ENCODE measurements around the gene PSORS1C2. TPM values are rescaled to one million over a fixed set of nuclear protein-coding genes. Genes with fewer than 3 reads are reported as not detected.
A peak's percentile ranks its signal among the peaks of the same experiment; 100 is the strongest.
"Not testable (repeated sequence)": the region's sequence is repeated elsewhere in the genome, so short reads cannot be mapped to it uniquely, and the experiment has no call there.

Gene PSORS1C2
- total RNA-seq, 2 experiments from 2014 or later: not detected

DNA sequence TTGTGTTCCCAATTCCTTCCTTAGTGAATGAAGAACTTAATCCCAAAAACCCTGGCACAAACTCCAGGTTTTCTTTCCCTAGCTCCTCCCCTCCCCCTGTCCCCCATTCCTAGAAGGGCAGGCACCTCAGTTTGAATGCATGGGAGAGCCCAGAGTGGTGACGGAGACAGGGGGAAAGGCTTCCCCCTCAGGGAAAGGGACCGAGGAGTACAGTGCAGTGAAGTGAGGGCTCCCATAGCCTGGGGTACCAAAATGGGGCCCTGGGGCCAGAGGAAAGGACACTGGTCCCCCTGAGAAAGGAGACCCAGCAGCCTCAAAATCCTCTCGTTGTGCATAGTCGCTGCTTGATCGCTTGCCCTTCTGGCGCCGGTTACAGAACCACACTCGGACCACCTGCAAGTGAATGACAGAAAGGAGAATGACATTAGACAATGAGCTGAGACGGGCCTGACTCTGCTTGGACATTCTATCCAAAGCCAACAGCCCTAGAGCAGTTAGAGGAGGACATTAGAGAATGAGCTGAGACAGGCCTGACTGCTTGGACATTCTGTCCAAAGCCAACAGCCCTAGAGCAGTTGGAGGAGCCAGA is 25.7 kb upstream of the PSORS1C2 start:
- H4K20me1 ChIP-seq (ENCODE audit: insufficient read depth, low read length); DNase-seq (ENCODE audit: low spot score); CTCF ChIA-PET (ENCODE audit: unreplicated experiment); intact Hi-C loops (cut with micrococcal nuclease; ENCODE audit: unreplicated experiment); H3K79me2 ChIP-seq (ENCODE audit: insufficient read depth, low read depth, low read length); H3K9me2 ChIP-seq (ENCODE audit: insufficient read depth, low read length); H3K9me3 ChIP-seq (ENCODE audit: low read length); BruUV-seq (replicated peaks); H2AFZ ChIP-seq (ENCODE audit: low read length): not testable (repeated sequence)
- POLR2A ChIA-PET: interaction anchor here (1.6 kb wide), 1 partner anchor 26 kb away, joined by 3 read pairs; the partner anchor contains the start of gene PSORS1C2
- peaks cover 45% of the 10 kb centered on the region for H3K36me3 ChIP-seq (ENCODE audit: insufficient read depth, low read length)
- H3K4me2 ChIP-seq (ENCODE audit: low read length): peak overlapping the region; percentile 78
- peaks cover 37% of the 10 kb centered on the region for H3K4me1 ChIP-seq (ENCODE audit: insufficient read depth, low read length, poor library complexity, severe bottlenecking)
- H3K4me3 ChIP-seq (ENCODE audit: low read depth, low read length, poor library complexity, severe bottlenecking): peak overlapping the region; percentile 14
- H3K27ac ChIP-seq (ENCODE audit: low read depth, low read length, poor library complexity, severe bottlenecking): peak overlapping the region; percentile 42

DNA sequence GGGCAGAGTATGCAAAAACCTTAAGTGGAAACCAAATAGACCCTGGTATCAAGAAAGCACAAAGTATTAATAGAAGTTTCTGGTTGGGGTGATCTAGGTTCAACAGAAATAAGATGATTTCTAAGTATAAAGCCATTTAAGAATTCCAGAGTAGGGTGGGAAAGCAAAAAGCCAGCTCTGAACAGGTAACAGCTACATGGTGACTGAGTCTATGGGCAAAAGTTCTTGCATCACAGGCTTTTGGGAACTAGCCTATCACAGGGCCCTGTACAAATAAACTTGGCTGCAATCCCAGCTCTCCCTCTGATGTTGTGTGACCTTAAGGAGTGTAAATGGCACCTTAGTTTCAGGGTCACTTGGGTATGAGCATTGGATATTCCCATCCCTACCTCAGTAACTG is 25.1 kb upstream of the PSORS1C2 start:
- Histone ChIP-seq H4K20me1 (ENCODE audit: insufficient read depth, low read length) (no peaks in the 10 kb centered on the region; the same call in 1 of the 2 replicates), H3K9me2 (ENCODE audit: insufficient read depth, low read length) (no peaks in the 10 kb centered on the region), H3K36me3 (ENCODE audit: insufficient read depth, low read length) (peaks cover 47% of the 10 kb centered on the region), H3K4me1 (ENCODE audit: insufficient read depth, low read length, poor library complexity, severe bottlenecking) (peaks cover 39% of the 10 kb centered on the region), H3K79me2 (ENCODE audit: insufficient read depth, low read depth, low read length) (peaks cover 13% of the 10 kb centered on the region; the same call in 1 of the 2 replicates), H3K27ac (ENCODE audit: low read depth, low read length, poor library complexity, severe bottlenecking) (no peak overlapping the region), H3K9me3 (ENCODE audit: low read length) (no peaks in the 10 kb centered on the region), H3K4me2 (ENCODE audit: low read length) (peak overlapping the region; percentile 36), H2AFZ (ENCODE audit: low read length) (no peak overlapping the region), H3K4me3 (ENCODE audit: low read depth, low read length, poor library complexity, severe bottlenecking) (no peak overlapping the region)
- ChIA-PET CTCF (ENCODE audit: unreplicated experiment) (no interaction called here), POLR2A (interaction anchor here (1.6 kb wide), 1 partner anchor 25 kb away, joined by 3 read pairs; the partner anchor contains the start of gene PSORS1C2)
- TF ChIP-seq EZH2phosphoT487 (IDR thresholded peaks at IDR 0.05; ENCODE audit: borderline replicate concordance, low read depth, low read length): no peak
- TF ChIP-seq, protein P1, sequence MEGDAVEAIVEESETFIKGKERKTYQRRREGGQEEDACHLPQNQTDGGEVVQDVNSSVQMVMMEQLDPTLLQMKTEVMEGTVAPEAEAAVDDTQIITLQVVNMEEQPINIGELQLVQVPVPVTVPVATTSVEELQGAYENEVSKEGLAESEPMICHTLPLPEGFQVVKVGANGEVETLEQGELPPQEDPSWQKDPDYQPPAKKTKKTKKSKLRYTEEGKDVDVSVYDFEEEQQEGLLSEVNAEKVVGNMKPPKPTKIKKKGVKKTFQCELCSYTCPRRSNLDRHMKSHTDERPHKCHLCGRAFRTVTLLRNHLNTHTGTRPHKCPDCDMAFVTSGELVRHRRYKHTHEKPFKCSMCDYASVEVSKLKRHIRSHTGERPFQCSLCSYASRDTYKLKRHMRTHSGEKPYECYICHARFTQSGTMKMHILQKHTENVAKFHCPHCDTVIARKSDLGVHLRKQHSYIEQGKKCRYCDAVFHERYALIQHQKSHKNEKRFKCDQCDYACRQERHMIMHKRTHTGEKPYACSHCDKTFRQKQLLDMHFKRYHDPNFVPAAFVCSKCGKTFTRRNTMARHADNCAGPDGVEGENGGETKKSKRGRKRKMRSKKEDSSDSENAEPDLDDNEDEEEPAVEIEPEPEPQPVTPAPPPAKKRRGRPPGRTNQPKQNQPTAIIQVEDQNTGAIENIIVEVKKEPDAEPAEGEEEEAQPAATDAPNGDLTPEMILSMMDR (conservative IDR thresholded peaks at IDR 0.05; ENCODE audit: low read length): no peak
- intact Hi-C loops (cut with micrococcal nuclease; ENCODE audit: unreplicated experiment): no loop called here
- BruUV-seq (replicated peaks): no TSS peak
- no peak for DNase-seq (ENCODE audit: low spot score)

DNA sequence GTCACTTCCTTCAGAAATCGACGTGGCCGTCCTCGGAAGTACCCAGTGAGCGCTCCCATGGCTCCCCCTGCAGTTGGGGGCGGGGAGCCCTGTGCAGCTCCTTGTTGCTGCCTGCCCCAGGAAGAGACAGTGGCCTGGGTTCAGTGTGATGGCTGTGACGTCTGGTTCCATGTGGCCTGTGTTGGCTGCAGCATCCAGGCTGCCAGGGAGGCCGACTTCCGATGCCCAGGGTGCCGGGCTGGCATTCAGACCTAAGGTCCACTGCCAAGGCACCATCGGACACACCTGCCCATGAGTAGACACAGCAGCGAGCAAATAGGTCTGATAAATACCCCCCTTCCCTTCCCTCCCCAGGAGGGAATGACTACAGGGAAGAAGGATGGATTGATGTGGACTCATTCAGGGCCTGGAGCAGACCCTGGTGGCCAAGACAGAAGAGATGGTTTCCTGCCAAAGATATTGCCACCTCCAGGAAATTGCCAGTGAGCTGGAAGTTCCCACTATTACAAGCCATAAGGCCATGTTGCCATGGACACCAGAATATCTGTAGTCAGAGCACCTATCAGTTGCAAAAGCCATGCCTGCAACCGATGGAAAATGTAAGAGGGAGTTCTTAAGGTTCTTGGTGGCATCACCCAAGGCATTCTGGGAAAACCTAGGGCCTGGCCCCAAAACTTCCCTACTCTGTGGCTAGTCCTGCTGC is 23.7 kb upstream of the PSORS1C2 start:
- POLR2A ChIA-PET: no interaction called here
- intact Hi-C loops (cut with micrococcal nuclease; ENCODE audit: unreplicated experiment): no loop called here
- no peak for DNase-seq (ENCODE audit: low spot score)
- Histone ChIP-seq H3K36me3 (ENCODE audit: insufficient read depth, low read length) (peaks cover 47% of the 10 kb centered on the region), H3K4me2 (ENCODE audit: low read length) (0 out of 2 replicates have a peak overlapping the region, but pooled peaks have one; percentile 12), H3K9me3 (ENCODE audit: low read length) (no peaks in the 10 kb centered on the region), H3K4me1 (ENCODE audit: insufficient read depth, low read length, poor library complexity, severe bottlenecking) (peaks cover 39% of the 10 kb centered on the region), H3K79me2 (ENCODE audit: insufficient read depth, low read depth, low read length) (peaks cover 17% of the 10 kb centered on the region; the same call in 1 of the 2 replicates), H4K20me1 (ENCODE audit: insufficient read depth, low read length) (no peaks in the 10 kb centered on the region; the same call in 1 of the 2 replicates), H2AFZ (ENCODE audit: low read length) (no peak overlapping the region), H3K4me3 (ENCODE audit: low read depth, low read length, poor library complexity, severe bottlenecking) (no peak overlapping the region), H3K27ac (ENCODE audit: low read depth, low read length, poor library complexity, severe bottlenecking) (no peak overlapping the region), H3K9me2 (ENCODE audit: insufficient read depth, low read length) (no peaks in the 10 kb centered on the region)
- BruUV-seq (replicated peaks): no TSS peak
- TF ChIP-seq EZH2phosphoT487 (IDR thresholded peaks at IDR 0.05; ENCODE audit: borderline replicate concordance, low read depth, low read length): no peak
- TF ChIP-seq, protein P1 (conservative IDR thresholded peaks at IDR 0.05; ENCODE audit: low read length): no peak
- CTCF ChIA-PET (ENCODE audit: unreplicated experiment): no interaction called here

All from OCI-LY7 (cell line).